ENCODE results near the gene CATSPER4.

DNA sequence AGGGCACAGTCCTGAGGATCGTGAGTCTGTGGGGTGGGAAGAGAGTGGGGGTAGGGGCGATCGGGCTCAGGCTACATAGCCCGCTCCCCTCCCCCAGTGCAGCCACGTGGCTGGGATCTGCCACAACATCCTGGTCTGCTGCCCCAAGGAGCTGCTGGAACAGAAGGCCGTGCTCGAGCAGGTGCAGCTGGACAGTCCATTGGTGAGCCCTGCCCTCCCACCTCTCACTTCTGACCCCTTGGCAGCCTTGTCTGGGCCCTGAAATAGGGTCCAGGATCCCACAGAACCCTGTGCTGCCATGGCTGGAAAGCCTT lies 8.1 kb upstream of the CATSPER4 start:
- TF ChIP-seq, protein P1, sequence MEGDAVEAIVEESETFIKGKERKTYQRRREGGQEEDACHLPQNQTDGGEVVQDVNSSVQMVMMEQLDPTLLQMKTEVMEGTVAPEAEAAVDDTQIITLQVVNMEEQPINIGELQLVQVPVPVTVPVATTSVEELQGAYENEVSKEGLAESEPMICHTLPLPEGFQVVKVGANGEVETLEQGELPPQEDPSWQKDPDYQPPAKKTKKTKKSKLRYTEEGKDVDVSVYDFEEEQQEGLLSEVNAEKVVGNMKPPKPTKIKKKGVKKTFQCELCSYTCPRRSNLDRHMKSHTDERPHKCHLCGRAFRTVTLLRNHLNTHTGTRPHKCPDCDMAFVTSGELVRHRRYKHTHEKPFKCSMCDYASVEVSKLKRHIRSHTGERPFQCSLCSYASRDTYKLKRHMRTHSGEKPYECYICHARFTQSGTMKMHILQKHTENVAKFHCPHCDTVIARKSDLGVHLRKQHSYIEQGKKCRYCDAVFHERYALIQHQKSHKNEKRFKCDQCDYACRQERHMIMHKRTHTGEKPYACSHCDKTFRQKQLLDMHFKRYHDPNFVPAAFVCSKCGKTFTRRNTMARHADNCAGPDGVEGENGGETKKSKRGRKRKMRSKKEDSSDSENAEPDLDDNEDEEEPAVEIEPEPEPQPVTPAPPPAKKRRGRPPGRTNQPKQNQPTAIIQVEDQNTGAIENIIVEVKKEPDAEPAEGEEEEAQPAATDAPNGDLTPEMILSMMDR (IDR thresholded peaks at IDR 0.05) = no peak
- TF ChIP-seq POLR2A (IDR thresholded peaks at IDR 0.05) = no peak

All from lower leg skin (tissue), 3 donors.